Kidney epithelial cell (primary cell): ENCODE results near the gene SYNM. TPM values are rescaled to one million over a fixed set of nuclear protein-coding genes. Genes with fewer than 3 reads are reported as not detected.

Experiments used
- DNase-seq: peaks from one replicate; pipeline ENCODE4 v3.0.0-alpha.2; 2010; ENCODE audit warnings: low read depth
- H3K27me3 ChIP-seq: 2 replicates; pipeline ENCODE4 v1.6.0; 2011; ENCODE audit warnings: low read length; ENCODE audit not compliant: control insufficient read depth, insufficient read depth
- H3K36me3 ChIP-seq: 2 replicates; pipeline ENCODE4 v1.5.1; 2011; ENCODE audit warnings: low read length; ENCODE audit not compliant: control insufficient read depth, insufficient read depth
- H3K4me3 ChIP-seq: 2 replicates; pipeline ENCODE4 v1.5.1; 2011; ENCODE audit warnings: low read depth, mild to moderate bottlenecking, control low read depth, low read length
- total RNA-seq: library from RNA; depleted of rRNA; stranded (reverse); fragments of >200 nt; gene quantifications from 2 replicates; pipeline ENCODE4 v1.2.3, GENCODE V29; 2015
- TF ChIP-seq, protein P1 (sequence below): IDR thresholded peaks from 2 replicates; pipeline ENCODE4 v1.5.1; 2011; ENCODE audit warnings: mild to moderate bottlenecking, moderate library complexity, low read length, control low read depth, inconsistent platforms; ENCODE audit not compliant: insufficient read depth, poor library complexity, severe bottlenecking

Gene SYNM
- total RNA-seq, 1 donor from 2014 or later: 3.9 TPM

DNA sequence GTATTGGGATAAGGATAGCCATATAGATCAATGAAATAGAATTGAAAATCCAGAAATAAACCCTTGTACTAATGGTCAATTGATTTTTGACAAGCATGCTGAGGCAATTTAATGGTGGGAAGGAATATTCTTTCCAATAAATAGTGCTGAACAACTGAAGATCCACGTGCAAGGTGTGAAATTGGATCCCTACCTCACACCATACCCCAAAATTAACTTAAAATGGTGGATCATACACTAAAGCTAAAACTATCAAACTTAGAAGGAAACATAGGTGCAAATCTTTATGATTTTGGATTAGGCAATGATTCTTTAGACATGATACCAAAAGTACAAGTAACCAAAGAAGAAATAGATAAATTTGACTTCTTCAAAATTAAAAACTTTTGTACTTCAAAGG, 22.1 kb upstream of the SYNM start:
- TF ChIP-seq, protein P1, sequence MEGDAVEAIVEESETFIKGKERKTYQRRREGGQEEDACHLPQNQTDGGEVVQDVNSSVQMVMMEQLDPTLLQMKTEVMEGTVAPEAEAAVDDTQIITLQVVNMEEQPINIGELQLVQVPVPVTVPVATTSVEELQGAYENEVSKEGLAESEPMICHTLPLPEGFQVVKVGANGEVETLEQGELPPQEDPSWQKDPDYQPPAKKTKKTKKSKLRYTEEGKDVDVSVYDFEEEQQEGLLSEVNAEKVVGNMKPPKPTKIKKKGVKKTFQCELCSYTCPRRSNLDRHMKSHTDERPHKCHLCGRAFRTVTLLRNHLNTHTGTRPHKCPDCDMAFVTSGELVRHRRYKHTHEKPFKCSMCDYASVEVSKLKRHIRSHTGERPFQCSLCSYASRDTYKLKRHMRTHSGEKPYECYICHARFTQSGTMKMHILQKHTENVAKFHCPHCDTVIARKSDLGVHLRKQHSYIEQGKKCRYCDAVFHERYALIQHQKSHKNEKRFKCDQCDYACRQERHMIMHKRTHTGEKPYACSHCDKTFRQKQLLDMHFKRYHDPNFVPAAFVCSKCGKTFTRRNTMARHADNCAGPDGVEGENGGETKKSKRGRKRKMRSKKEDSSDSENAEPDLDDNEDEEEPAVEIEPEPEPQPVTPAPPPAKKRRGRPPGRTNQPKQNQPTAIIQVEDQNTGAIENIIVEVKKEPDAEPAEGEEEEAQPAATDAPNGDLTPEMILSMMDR: no peak
- Histone ChIP-seq H3K36me3 (no peaks in the 10 kb centered on the region), H3K4me3 (no peak overlapping the region), H3K27me3 (no peaks in the 10 kb centered on the region)
- no peak for DNase-seq

DNA sequence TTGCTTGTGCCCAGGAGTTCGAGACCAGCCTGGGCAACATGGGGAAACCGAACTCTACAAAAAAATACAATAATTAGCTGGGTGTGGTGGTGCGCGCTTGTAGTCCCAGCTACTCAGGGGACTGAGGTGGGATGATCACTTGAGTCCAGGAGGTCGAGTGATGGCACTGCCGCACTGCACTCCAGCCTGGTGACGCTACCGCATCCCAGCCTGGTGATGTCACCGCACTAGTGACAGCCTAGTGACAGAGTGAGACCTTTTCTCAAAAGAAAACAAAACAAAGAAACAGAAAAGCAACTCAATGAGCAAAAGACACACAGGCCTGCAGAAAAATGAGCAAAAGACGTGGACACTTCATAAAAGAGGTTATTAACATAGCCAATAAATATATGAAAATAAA, 19.9 kb upstream of the SYNM start:
- no peak for DNase-seq
- no peaks in the 10 kb centered on the region for H3K27me3 ChIP-seq
- TF ChIP-seq, protein P1: no peak
- no peaks in the 10 kb centered on the region for H3K36me3 ChIP-seq
- H3K4me3 ChIP-seq: no peak overlapping the region

DNA sequence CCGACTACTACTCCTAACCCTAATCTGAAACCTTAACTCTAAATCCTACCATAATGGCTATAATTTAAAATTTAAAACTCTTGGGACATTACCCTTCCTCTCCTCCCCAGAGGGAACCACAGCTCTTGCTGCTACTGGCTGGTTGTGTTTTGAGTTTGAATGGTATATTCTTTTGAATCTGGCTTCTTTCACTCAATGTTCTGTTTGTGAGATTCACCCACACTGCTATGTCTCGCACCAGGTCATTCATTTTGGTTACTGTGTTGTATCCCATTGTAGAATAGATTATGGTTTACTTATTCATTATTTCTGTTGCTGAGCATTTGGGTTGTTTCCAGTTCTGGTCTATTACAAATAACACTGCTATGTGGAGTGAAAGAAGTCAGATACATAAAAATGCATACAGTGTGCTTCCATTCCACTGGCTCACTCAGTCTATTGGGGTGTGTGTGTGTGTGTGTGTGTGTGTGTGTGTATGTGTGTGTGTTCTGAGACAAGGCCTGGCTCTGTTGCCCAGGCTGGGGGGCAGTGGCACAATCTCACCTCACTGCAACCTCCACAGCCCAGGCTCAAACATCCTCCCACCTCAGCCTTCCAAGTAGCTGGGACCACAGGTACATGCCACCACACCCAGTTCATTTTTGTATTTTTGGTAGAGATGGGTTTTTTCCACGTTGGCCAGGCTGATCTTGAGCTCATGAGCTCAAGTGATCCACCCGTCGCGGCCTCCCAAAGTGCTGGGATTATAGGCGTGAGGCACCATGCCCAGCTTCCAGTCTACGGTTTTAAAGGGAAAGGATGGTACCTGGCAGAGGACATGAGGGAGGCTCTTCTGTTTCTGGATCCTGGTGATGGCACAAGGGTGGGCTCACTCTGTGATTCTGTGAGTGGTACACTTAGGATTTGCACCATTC, 19.2 kb upstream of the SYNM start:
- H3K27me3 ChIP-seq: no peaks in the 10 kb centered on the region
- H3K36me3 ChIP-seq: no peaks in the 10 kb centered on the region
- no peak for DNase-seq
- no peak overlapping the region for H3K4me3 ChIP-seq
- TF ChIP-seq, protein P1: no peak

DNA sequence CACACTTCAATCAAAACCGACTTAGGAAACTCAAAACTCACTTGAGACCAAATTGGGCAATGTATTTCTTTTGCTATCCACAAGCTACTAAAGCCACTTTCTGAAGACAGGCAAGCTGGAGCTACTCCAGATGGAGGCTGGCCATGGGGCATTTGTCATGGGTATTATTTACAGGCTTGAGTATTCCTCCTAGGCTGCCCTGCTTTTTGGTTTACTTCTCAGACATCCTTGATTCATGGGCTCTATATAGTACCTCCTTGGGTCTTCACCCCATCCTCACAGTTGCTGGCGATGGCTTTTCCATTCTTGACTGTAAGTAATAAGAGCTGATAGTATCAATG, 18.6 kb upstream of the SYNM start:
- TF ChIP-seq, protein P1: no peak
- DNase-seq: no peak
- H3K27me3 ChIP-seq: no peaks in the 10 kb centered on the region
- H3K4me3 ChIP-seq: no peak overlapping the region
- no peaks in the 10 kb centered on the region for H3K36me3 ChIP-seq

DNA sequence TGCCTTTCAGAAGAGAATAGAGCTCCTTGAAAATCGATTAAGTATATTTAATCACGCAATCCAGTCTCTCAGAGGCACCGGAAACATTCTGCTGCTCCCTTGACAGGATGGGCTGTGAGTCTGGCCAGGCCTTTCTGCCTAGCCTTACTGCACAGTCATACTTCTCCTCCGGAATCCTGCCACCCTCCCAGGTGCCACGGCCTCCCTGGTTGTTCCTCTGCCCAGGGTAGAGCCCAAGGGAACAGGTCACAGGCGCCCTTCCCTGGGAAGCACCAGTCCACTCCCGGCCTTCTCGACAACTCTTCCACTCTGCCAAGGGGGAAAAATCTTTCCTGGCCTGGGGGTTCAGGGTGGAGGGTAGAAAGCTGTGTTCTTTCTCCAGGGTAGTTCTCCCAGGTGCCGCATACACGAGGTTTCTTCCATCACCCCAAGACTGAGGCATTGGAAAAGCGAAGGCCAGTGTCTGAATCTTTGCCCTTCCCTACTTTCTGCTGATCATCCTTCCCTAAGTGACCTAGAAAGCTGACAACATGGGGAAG, 17.4 kb upstream of the SYNM start:
- TF ChIP-seq, protein P1: no peak
- DNase-seq: no peak
- no peaks in the 10 kb centered on the region for H3K27me3 ChIP-seq
- no peak overlapping the region for H3K4me3 ChIP-seq
- H3K36me3 ChIP-seq: no peaks in the 10 kb centered on the region
